NCI-H446 (cell line): ENCODE data around the gene MAP3K4.

Experiments used
- DNase-seq, 2 experiments: peaks; one replicate each; lab custom pipeline; 2025; lab: John Stamatoyannopoulos, UW

Gene MAP3K4

GRCh38 chr6:161037873-161038228, 46.3 kb downstream of the MAP3K4 start:
- no peak for DNase-seq

- DNase-seq: peak; percentile 41 to 82
Observed at GRCh38 chr6:161038229-161039031, 46.9 kb downstream of the MAP3K4 start.

GRCh38 chr6:161041274-161041673, 49.7 kb downstream of the MAP3K4 start:
- DNase-seq: no peak

- DNase-seq: no peak
Observed at GRCh38 chr6:161044335-161044734, 52.8 kb downstream of the MAP3K4 start.

GRCh38 chr6:161048641-161049040, 57.1 kb downstream of the MAP3K4 start:
- DNase-seq: no peak

GRCh38 chr6:161050134-161050765, 58.7 kb downstream of the MAP3K4 start:
- no peak for DNase-seq

- no peak for DNase-seq
Observed at GRCh38 chr6:161053103-161053502, 61.5 kb downstream of the MAP3K4 start.

- no peak for DNase-seq
Observed at GRCh38 chr6:161054876-161055275, 63.3 kb downstream of the MAP3K4 start.

GRCh38 chr6:161056451-161056850, 64.9 kb downstream of the MAP3K4 start:
- DNase-seq: no peak

- DNase-seq: no peak
Observed at GRCh38 chr6:161057103-161058091, 65.8 kb downstream of the MAP3K4 start.

GRCh38 chr6:161058741-161059140, 67.2 kb downstream of the MAP3K4 start:
- DNase-seq: no peak

GRCh38 chr6:161061576-161061975, 70.0 kb downstream of the MAP3K4 start:
- no peak for DNase-seq

- DNase-seq: no peak
Observed at GRCh38 chr6:161064915-161065314, 73.3 kb downstream of the MAP3K4 start.

- no peak for DNase-seq
Observed at GRCh38 chr6:161066511-161066910, 74.9 kb downstream of the MAP3K4 start.

- no peak for DNase-seq
Observed at GRCh38 chr6:161067749-161068148, 76.2 kb downstream of the MAP3K4 start.

GRCh38 chr6:161068321-161068741, 76.8 kb downstream of the MAP3K4 start:
- DNase-seq: no peak

- no peak for DNase-seq
Observed at GRCh38 chr6:161073930-161074329, 82.4 kb downstream of the MAP3K4 start.

- DNase-seq: no peak
Observed at GRCh38 chr6:161074496-161075121, 83.0 kb downstream of the MAP3K4 start.

GRCh38 chr6:161076181-161076677, 84.7 kb downstream of the MAP3K4 start:
- DNase-seq: no peak

GRCh38 chr6:161079566-161080262, 88.1 kb downstream of the MAP3K4 start:
- DNase-seq: no peak
